Subcutaneous abdominal adipose tissue (tissue), 5 donors: ENCODE results near the gene KRT79.
A peak's percentile ranks its signal among the peaks of the same experiment; 100 is the strongest.

Experiments
- H3K27ac ChIP-seq: one replicate; pipeline ENCODE4 v1.7.0; 2013; ENCODE audit warnings: low read depth, mild to moderate bottlenecking, inconsistent platforms, low read length, moderate library complexity
- H3K27me3 ChIP-seq, 5 donors: one replicate each; pipeline ENCODE4 v1.7.0; 2013; ENCODE audit warnings: low read length in 5 of 5, inconsistent platforms in 1 of 5; ENCODE audit not compliant: control insufficient read depth in 5 of 5, insufficient read depth in 4 of 5
- H3K36me3 ChIP-seq, 5 donors: one replicate each; pipeline ENCODE4 v1.7.0; 2013; ENCODE audit warnings: low read length in 5 of 5; ENCODE audit not compliant: control insufficient read depth in 5 of 5, insufficient read depth in 5 of 5
- H3K4me1 ChIP-seq, 5 donors: one replicate each; pipeline ENCODE4 v1.7.0; 2013; ENCODE audit warnings: low read length in 5 of 5, mild to moderate bottlenecking in 3 of 5, moderate library complexity in 1 of 5; ENCODE audit not compliant: control insufficient read depth in 5 of 5, insufficient read depth in 5 of 5
- H3K4me3 ChIP-seq, 5 donors: one replicate each; pipeline ENCODE4 v1.7.0; 2013; ENCODE audit warnings: low read length in 5 of 5, low read depth in 1 of 5
- H3K9ac ChIP-seq, 5 donors: one replicate each; pipeline ENCODE4 v1.7.0; 2013; ENCODE audit warnings: low read length in 5 of 5, mild to moderate bottlenecking in 4 of 5, moderate library complexity in 3 of 5
- H3K9me3 ChIP-seq, 5 donors: one replicate each; pipeline ENCODE4 v1.7.0; 2013; ENCODE audit warnings: low read length in 5 of 5; ENCODE audit not compliant: control insufficient read depth in 5 of 5
- donor health status: healthy.
- donor health status: healthy.
- donor health status: healthy.
- donor health status: healthy.
- donor health status: healthy.

KRT79 gene

DNA sequence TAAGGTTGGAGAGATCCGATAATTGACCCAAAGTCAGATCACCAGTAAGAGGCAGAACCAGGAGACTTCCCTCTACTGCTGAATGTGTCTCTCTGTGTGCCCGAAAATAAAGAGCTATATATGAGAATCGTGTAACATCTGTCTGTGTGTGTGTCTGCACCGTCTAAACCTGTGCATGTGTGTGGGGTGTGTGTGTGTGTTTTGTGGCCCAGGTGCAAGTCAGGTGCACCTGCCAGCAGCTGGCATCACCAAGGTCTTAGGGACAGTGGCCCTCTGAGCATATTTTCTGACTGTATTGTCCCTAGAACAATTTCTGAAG lies 39.4 kb upstream of the KRT79 start:
- Histone ChIP-seq H3K36me3 (no peaks in the 10 kb centered on the region), H3K9ac (peak overlapping the region in 1 of 5 donors; percentile 60), H3K4me3 (peak overlapping the region in 4 of 5 donors; percentile 24 to 58 (median 51)), H3K9me3 (no peaks in the 10 kb centered on the region), H3K27me3 (peaks cover 0 to 3% (median 0%) of the 10 kb centered on the region in 5 donors), H3K27ac (peak overlapping the region; percentile 50), H3K4me1 (peaks cover 13 to 33% (median 31%) of the 10 kb centered on the region in 5 donors)

- H3K27ac ChIP-seq: peak overlapping the region; percentile 50
- no peaks in the 10 kb centered on the region for H3K9me3 ChIP-seq
- no peak overlapping the region for H3K4me3 ChIP-seq
- no peaks in the 10 kb centered on the region for H3K36me3 ChIP-seq
- H3K4me1 ChIP-seq: peaks cover 13 to 35% (median 31%) of the 10 kb centered on the region in 5 donors
- H3K9ac ChIP-seq: no peak overlapping the region
- peaks cover 0 to 3% (median 0%) of the 10 kb centered on the region in 5 donors for H3K27me3 ChIP-seq
These were observed 38.7 kb upstream of the KRT79 start for GRCh38 chr12:52872644-52873389.

DNA sequence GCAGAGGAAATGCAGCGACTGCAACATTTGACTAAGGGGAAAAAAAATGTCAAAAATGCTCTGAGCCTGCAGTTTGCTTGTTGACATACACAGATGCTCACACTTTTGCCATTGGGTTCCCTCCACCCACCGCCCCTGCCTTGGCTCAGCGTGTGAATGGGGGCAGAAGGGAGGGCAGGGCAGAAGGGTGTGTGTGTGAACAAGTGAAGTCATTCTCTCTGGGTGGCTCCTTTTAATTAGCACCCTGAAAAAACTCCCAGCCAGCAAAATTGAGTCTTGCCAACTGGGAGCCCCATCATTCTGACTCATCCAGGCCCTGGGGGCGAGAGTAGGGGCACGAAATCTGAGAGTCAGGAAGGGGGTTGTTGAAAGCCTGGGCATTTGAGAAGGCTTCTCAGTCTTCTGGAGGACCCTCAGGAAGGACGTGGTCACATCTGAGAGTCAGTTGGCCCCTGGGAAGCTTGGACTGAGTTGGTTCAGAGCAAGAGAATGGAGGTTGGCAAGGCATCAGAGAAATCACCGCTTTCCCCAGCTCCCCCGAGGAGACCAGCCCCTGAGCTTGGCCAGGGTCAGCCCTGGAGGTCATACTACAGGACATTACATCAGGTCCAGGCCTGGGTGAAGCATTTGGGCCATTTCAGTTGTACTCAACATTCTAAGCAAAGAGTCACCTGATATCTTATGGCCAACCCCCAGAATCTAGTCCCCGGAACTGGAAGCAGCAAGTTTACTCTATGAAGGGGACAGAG lies 37.4 kb upstream of the KRT79 start:
- H3K27me3 ChIP-seq: peaks cover 0 to 3% (median 0%) of the 10 kb centered on the region in 5 donors
- peaks cover 16 to 42% (median 31%) of the 10 kb centered on the region in 5 donors for H3K4me1 ChIP-seq
- no peaks in the 10 kb centered on the region for H3K36me3 ChIP-seq
- H3K4me3 ChIP-seq: no peak overlapping the region
- peak overlapping the region; percentile 65 for H3K27ac ChIP-seq
- no peaks in the 10 kb centered on the region for H3K9me3 ChIP-seq
- H3K9ac ChIP-seq: peak overlapping the region in 1 of 5 donors; percentile 84

GRCh38 chr12:52870361-52871290 lies 36.5 kb upstream of the KRT79 start:
- H3K27me3 ChIP-seq: peaks cover 0 to 3% (median 0%) of the 10 kb centered on the region in 5 donors
- no peak overlapping the region for H3K4me3 ChIP-seq
- H3K9me3 ChIP-seq: no peaks in the 10 kb centered on the region
- H3K27ac ChIP-seq: peak overlapping the region; percentile 65
- no peaks in the 10 kb centered on the region for H3K36me3 ChIP-seq
- H3K9ac ChIP-seq: peak overlapping the region in 1 of 5 donors; percentile 4
- H3K4me1 ChIP-seq: peaks cover 16 to 42% (median 32%) of the 10 kb centered on the region in 5 donors

DNA sequence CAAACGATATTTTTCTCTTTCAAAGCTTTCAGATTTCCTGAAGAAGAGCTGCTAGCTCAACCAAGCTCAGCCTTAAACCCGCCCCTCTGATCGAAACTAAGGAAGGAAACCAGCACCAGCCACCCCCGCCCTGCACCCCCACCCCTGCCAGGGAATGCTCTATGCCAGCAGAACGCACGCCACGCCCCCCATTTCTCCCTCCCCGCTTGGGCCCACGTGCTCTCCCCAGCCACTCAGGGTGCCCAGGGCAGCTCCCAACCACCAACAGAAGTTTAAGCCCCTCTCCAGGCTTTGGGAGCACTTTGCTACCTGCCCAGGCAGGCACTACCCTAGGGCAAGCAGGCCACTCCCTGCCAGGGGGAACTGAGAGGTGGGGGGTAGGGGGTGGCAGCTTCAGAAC lies 33.5 kb upstream of the KRT79 start:
- H3K36me3 ChIP-seq: no peaks in the 10 kb centered on the region
- no peak overlapping the region for H3K9ac ChIP-seq
- H3K4me1 ChIP-seq: peaks cover 16 to 30% (median 26%) of the 10 kb centered on the region in 5 donors
- no peak overlapping the region for H3K27ac ChIP-seq
- H3K9me3 ChIP-seq: no peaks in the 10 kb centered on the region
- peak overlapping the region in 1 of 5 donors; percentile 32 for H3K4me3 ChIP-seq
- peaks cover 0 to 7% (median 0%) of the 10 kb centered on the region in 5 donors for H3K27me3 ChIP-seq

DNA sequence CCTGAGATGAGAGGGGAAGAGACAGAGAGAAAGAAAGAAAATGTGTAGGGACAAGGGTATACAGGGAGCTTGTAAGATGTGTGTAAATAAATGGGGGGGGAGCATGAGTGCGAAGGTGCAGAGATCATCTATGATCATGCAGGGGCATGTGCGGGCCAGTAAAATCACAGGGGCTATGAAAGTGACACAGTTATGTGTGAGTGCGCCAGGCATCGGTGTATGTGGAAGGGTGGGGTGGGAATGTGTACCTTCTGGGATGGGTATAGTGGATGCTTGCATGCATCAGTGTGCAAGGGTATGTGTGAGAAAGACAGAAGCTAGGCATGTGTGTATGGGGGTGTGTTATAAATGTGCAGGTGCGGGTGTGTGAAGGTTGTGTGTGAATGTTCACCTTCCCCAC lies 33.0 kb upstream of the KRT79 start:
- H3K27me3 ChIP-seq: peaks cover 0 to 7% (median 0%) of the 10 kb centered on the region in 5 donors
- H3K9me3 ChIP-seq: no peaks in the 10 kb centered on the region
- no peak overlapping the region for H3K9ac ChIP-seq
- no peaks in the 10 kb centered on the region for H3K36me3 ChIP-seq
- no peak overlapping the region for H3K27ac ChIP-seq
- H3K4me1 ChIP-seq: peaks cover 16 to 30% (median 26%) of the 10 kb centered on the region in 5 donors
- peak overlapping the region in 1 of 5 donors; percentile 32 for H3K4me3 ChIP-seq

GRCh38 chr12:52865090-52865944 lies 31.2 kb upstream of the KRT79 start:
- Histone ChIP-seq H3K4me1 (peaks cover 4 to 13% (median 11%) of the 10 kb centered on the region in 5 donors), H3K36me3 (no peaks in the 10 kb centered on the region), H3K9ac (peak overlapping the region in 1 of 5 donors; percentile 66), H3K4me3 (no peak overlapping the region), H3K27me3 (peaks cover 0 to 4% (median 0%) of the 10 kb centered on the region in 5 donors), H3K9me3 (no peaks in the 10 kb centered on the region), H3K27ac (no peak overlapping the region)

GRCh38 chr12:52862023-52862422 lies 27.9 kb upstream of the KRT79 start:
- Histone ChIP-seq H3K27ac (no peak overlapping the region), H3K9me3 (no peaks in the 10 kb centered on the region), H3K27me3 (peaks cover 0 to 4% (median 0%) of the 10 kb centered on the region in 5 donors), H3K9ac (no peak overlapping the region), H3K4me1 (peaks cover 7 to 16% (median 10%) of the 10 kb centered on the region in 5 donors), H3K36me3 (no peaks in the 10 kb centered on the region), H3K4me3 (no peak overlapping the region)

DNA sequence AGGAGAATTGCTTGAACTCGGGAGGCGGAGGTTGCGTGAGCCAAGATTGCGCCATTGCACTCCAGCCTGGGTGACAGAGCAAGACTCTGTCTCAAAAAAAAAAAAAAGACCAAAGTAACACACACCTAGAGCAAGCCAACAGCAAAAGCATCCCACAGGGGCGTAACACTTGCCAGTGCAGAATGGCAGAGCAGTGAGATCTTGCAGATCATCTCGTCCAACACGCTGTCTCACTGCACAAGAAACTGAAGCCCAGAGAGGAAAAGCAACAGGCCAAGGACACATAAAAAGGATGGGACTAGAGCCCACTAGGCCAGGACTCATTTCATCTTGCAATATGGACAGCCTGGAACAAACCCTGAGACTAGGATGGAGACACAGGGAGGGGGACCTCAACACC lies 27.4 kb upstream of the KRT79 start:
- Histone ChIP-seq H3K27me3 (peaks cover 0 to 4% (median 0%) of the 10 kb centered on the region in 5 donors), H3K36me3 (no peaks in the 10 kb centered on the region), H3K9me3 (no peaks in the 10 kb centered on the region), H3K27ac (no peak overlapping the region), H3K9ac (no peak overlapping the region), H3K4me1 (peaks cover 6 to 16% (median 10%) of the 10 kb centered on the region in 5 donors), H3K4me3 (no peak overlapping the region)
